GM18499 (cell line): Measurements from ENCODE around the gene KLHL22.
"Not testable (repeated sequence)": the region's sequence is repeated elsewhere in the genome, so short reads cannot be mapped to it uniquely, and the experiment has no call there.

Source experiments
- ATAC-seq: cut with Tn5 transposase; IDR thresholded peaks from one replicate; pipeline ENCODE4 v1.9.1; 2021; ENCODE audit warnings: moderate number of reproducible peaks; ENCODE audit not compliant: insufficient read depth, unreplicated experiment

The KLHL22 gene

DNA sequence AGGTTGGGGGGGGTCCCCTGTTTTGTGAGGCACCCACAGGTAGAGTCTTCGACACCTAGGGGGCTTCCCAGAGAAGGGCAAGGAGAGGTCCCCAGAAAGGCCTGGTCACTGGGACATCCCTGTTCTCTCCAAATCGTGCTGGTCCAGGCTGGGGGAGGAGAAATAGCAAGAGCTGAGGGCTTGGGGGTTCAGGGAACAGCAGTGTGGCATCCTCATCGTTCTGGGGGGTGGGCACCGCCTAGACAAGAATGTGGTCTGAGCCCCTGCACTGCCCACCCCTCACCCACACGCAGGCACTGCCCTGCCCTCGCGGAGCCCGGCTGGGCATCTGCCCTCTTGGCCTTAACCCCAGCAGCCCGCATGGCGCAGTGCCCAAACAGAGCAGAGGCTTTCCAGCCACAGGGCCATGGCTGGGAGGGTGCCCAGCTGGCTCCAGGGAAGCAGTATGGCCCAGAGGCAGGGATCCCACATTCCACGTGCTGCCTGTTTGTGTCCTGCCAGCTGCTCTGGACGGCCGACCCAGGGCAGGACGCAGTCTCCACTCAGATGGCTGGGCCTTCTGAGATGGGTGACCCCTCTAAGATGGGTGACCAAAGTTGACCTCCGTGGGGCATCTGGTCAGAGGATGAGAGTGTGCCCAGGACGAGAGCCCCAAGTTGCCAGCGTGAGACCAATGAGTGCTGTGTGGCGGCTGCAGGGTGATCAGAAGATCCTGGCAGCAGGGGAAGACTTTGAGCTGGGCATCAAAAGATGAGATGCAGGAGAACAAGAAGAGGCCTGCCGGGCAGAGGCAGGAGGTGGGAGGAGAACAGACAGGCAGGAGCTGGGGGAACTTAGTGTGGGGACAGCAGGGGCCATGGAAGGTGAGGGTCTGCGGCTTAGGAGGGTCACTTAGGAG is 72.3 kb downstream of the KLHL22 start:
- ATAC-seq, result no peak

DNA sequence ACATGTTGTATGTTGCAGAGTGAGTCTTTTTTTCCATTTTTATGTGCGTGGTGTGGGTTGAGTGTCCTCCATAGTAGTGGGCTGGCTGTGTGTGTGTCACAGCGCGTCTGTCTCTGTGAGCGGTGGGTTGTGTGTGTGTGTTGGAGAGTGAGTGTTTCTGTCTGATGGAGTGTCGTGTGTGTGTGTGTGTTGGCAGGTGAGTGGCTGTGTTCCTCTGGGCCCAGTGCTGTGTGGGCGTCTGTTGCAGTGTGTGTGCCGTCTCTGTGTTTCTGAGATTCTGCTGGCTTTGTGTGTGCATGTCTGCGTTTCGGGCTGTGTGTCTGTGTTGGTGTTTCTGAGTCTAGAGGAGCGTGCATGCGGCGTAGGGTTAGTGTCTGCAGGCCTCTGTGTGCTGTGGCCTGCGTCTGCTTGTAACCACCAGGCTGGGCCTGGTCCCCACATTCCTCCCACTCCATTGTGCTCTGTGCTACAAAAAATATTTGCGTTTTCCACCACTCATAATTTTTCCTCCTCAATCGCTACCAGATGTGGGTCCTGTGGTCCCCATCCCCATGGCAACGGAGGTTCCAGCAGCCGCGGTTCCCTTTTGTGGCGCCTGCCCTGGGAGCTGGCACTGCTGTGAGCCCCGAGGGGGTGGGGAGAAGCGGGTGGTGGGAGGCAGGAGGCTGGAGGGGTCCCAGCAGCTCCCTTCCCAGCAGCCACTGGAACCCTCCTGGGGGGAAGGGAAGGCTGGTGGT is 73.2 kb downstream of the KLHL22 start:
- ATAC-seq, result no peak

DNA sequence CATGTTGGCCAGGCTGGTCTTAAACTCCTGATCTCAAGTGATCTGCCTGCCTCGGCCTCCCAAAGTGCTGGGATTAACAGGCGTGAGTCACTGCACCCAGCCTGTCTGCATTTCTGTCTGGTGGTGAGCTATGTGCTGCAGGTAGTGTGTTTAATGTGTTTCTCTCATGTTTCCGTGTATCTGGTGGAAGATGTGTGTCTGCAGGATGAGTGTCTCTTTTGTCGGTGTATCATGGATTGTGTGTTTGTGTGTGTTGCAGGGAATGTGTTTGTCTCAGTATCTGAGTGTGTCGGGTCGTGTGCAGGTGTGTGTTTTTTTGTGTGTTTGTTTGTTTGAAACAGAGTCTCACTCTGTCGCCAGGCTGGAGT is 74.1 kb downstream of the KLHL22 start:
- no peak for ATAC-seq

DNA sequence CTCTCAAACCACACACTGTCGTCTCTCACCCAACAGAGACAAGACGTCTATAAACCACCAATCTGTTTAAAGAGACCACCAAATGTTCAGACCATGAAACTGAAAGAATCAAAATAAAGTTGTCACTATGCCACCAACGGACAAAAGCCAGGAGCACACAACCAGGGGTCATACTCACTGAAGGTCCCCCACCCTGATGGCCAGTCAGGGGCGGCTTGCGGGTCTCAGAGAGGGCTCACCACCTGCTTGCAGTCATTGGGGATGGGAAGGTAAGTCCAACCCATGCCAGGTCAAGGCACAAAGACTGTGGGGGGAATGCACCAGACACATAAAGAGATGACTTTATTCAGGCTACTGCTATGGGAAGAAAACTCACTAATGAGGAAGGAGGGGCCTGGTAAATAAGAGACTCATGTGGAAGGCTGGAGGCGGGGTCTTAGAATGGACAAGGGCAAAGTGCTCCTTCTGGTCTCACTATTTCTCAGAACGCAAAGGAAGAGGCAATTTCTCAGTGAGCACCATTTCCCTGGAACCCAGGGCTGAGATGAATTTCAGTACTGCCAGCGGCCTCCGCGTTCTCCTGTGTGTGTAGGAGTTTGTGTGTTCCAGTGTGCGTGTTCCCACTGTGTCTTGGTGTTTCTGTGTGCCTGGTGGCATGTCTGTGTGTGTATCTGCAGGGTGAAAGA is 75.3 kb downstream of the KLHL22 start:
- ATAC-seq, result no peak

DNA sequence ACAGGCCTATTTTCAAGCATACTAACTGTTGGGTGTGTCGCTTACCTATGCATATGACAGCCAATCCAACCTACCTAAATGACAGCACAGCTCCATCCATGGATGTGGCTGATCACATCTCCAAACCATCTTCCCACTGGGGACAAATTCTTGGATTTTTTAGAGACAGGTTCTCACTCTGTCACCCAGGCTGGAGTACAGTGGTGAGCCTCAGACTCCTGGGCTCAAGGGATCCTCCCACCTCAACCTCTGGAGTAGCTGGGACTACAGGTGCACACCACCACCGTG is 76.0 kb downstream of the KLHL22 start:
- no peak for ATAC-seq

DNA sequence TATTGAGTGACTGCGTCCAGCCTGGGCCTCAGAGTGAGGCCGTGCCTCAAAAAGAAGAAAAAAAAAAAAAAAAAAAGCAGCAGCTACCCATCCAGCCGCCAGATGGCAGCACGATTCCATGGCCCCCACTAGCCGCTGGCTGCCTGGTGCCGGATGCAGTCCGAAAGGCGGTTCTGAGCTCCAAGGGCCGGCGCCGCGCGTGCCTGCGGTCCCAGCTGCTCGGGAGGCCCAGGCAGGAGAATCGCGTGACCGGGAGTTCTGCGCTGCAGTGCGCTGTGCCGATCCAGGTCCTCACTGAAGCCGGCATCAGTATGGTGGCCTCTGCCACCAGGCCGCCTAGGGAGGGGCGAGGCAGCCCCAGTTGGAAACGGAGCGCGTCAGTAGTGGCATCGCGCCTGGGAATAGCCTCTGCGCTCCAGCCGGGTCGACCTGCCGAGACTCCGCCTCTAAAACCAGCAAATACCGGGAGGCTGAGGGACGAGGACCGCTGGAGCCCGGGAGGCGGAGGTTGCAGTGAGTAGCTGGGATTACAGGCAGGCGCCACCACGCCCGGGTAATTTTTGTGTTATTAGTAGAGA is 77.3 kb downstream of the KLHL22 start:
- ATAC-seq, result no peak

GRCh38 chr22:20415699-20416098 is 79.9 kb downstream of the KLHL22 start:
- ATAC-seq, result not testable (repeated sequence)

GRCh38 chr22:20415241-20415640 is 80.4 kb downstream of the KLHL22 start:
- ATAC-seq, result not testable (repeated sequence)

DNA sequence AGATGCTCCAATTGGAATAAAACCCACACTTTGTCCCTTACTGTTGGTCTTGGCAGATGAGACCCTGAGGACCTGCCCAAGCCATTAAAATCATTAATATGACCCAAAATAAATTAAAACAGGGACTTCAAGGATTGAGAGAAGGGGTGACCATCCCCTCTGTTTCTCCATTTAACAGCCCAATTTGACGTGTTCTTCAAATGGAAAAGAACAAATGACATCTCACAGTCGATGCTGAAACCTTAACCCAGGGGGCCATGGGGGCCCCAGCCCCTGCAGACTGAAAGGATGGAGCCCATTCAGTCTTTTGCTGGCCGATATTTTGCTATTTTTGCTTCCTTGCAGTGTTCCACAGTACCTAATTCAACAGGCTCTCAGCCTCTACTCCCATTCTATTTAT is 81.1 kb downstream of the KLHL22 start:
- ATAC-seq, result no peak

DNA sequence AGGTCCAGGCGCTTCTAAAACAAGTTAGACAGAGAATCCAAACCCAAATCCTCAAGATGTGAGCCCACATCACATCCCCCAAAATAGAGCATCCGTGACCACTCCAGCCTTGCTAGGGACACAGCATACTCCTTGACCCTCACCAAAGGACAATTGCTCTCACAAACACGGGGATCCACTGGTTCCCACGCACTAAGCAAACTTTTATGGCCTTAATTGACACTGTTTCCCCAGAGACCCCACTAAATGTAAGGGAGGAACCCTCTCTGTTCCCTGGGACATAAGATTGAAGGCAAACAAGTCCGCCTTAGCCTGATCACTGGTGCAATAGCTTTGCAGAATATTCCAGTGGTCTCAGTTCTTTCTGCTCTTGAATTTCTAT is 81.5 kb downstream of the KLHL22 start:
- no peak for ATAC-seq

DNA sequence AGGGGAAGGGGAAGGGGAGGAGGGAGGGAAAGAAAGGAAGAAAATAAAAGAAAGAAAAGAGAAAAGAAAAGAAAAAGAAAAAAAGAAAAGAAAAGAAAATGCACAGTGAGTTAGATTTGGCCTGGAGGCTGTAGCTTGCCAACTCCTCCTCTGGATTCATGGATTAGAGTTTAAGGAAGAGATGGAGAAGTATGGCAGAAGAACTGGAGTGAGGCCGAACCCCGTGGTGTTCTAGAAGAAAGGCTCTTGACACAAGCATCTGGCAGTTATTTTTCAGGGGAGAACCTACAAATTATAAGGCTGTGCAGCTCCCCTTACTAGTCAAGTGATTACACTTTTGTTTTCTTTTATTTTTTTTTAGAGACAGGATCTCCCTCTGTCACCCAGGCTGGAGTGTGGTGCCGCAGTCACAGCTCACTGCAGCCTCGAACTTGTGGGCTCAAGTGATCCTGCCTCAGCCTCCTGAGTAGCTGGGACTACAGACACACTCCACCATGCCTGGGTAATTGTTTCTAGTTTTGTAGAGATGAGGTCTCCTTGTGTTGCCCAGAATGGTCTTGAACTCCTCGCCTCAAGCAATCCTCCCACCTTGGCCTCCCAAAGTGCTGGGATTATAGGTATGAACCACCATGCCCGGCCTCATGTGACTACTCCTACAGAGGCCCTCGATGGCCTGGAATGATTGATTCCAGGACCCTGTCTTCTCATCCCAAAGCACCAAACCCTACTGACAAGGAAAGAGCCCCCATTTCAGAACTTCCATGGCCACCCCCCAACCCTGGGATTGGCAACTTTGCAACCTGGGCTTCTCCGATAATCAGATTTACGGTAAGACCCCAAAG is 82.2 kb downstream of the KLHL22 start:
- ATAC-seq, result no peak

DNA sequence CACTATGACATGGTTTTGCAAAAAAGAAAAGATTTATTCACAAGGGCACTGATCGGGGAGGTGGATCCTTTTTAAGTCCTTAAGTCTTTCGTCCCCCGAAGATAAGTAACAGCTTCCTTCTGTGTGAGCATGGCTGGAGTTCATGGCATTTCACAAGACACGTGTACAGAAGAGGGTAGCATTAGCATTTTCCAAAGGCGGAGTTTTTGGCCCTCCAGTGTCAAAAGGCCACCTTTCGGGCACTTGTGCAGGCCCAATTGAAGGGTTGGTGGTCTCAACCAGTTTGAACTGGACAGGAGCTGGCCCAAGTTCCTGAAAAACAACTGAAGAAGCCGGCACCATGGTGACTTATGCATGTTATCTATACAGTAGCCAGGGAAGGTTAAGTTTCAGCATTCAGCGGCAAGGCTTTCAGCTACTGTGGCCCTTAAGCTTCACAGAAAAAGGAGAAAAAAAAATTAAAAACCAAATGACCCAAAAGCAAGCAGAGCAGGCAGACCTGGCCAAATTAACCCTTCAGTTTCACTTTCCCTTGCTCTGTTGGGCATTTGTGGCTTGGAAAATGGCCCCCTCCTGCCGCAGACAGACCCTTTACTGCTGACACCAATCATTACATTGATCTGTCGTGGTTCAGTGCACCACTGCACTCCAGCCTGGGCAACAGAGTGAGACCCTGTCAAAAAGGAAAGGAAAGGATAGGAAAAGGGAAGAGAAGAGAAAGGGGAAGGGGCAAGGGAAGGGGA is 83.0 kb downstream of the KLHL22 start:
- ATAC-seq, result no peak

DNA sequence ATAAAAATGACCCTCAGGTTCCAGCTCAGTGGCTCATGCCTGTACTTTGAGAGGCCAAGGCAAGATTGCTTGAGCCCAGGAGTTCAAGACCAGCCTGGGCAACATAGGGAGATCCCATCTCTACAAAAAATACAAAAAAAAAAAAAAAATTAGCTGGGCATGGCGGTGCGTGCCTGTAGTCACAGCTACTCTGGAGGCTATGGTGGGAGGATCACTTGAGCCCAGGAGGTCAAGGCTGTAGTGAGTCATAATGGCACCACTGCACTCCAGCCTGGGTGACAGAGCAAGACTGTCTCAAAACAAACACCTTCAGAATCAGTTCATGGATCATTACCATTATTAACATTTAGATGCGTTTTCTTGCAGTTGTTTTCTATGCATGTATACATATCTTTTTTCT is 86.2 kb downstream of the KLHL22 start:
- ATAC-seq, result not testable (repeated sequence)

DNA sequence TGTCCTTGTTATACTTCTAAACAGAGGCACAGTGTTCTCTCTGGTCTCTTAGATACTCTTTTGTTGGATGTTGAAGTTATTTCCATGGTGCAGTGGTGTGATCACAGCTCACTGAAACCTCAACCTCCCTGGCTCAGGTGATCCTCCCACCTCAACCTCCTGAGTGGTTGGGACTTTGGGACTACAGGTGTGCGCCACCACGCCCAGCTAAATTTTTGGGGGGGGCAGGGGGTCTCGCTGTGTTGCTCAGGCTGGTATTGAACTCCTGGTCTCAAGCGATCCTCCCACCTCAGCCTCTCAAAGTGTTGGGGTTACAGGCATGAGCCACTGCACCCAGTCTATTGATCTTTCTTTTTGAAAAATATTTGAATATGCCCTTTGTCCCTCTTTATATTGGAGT is 86.7 kb downstream of the KLHL22 start:
- no peak for ATAC-seq

DNA sequence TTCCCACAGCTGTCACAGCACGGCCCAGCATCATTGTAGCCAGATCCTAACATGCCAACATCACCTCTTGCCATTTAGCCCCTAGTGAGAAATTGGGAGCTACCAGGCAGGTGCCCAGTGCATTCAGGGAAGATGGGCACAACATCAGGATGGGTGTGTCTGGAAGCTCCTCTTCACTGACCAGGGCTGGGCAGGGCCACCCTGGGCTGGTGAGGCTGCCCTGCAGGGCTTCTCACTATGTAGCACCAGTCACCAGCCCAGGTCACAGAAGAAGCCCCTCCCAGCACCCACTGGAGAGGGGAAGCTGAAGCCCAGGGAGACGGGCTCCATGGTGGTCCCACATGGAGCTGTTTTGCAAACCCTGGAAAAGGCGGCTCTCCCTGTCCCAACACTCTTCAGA is 87.8 kb downstream of the KLHL22 start:
- no peak for ATAC-seq

GRCh38 chr22:20406686-20407408 is 88.7 kb downstream of the KLHL22 start:
- ATAC-seq, result no peak

DNA sequence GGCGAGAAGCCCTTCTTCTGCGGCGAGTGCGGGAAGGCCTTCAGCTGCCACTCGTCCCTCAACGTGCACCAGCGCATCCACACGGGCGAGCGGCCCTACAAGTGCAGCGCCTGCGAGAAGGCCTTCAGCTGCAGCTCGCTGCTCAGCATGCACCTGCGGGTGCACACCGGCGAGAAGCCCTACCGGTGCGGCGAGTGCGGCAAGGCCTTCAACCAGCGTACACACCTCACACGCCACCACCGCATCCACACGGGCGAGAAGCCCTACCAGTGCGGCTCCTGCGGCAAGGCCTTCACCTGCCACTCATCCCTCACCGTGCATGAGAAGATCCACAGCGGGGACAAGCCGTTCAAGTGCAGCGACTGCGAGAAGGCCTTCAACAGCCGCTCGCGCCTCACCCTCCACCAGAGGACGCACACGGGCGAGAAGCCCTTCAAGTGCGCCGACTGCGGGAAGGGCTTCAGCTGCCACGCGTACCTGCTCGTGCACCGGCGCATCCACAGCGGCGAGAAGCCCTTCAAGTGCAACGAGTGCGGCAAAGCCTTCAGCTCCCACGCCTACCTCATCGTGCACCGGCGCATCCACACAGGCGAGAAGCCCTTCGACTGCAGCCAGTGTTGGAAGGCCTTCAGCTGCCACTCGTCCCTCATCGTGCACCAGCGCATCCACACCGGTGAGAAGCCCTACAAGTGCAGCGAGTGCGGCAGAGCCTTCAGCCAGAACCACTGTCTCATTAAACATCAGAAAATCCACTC is 89.5 kb downstream of the KLHL22 start:
- no peak for ATAC-seq

- ATAC-seq, result no peak
Observed at GRCh38 chr22:20405291-20405930, 90.2 kb downstream of the KLHL22 start.
